Esophagus muscularis mucosa (tissue), 4 donors: ENCODE data around the gene CACNA1E. TPM values are rescaled to one million over a fixed set of nuclear protein-coding genes. Genes with fewer than 3 reads are reported as not detected.

Experiments
- DNase-seq: peaks from one replicate; pipeline ENCODE4 v3.0.0-alpha.2; 2017; ENCODE audit errors: extremely low spot score
- H3K27ac ChIP-seq, 4 donors: fragments of 200-600 bp; sonication (generic); replicated peaks in 1 of 4; 1 replicate in 3 of 4; 2 replicates in 1 of 4; pipeline ENCODE4 v1.5.1; 2016 to 2019; ENCODE audit warnings: mild to moderate bottlenecking in 1 of 4
- H3K27me3 ChIP-seq, 4 donors: fragments of 200-600 bp; sonication (generic); one replicate each; pipeline versions ENCODE4 v1.5.1 to v1.6.0; 2016 to 2019
- H3K36me3 ChIP-seq, 4 donors: fragments of 200-600 bp; sonication (generic); one replicate each; pipeline ENCODE4 v1.5.1; 2016 to 2019
- H3K4me1 ChIP-seq, 4 donors: fragments of 200-600 bp; sonication (generic); one replicate each; pipeline ENCODE4 v1.5.1; 2016 to 2019
- H3K4me3 ChIP-seq, 4 donors: fragments of 200-600 bp; sonication (generic); 1 replicate in 2 of 4; 2 replicates in 2 of 4; pipeline ENCODE4 v1.5.1; 2016 to 2019; ENCODE audit warnings: mild to moderate bottlenecking in 4 of 4, moderate library complexity in 1 of 4
- H3K9me3 ChIP-seq, 4 donors: fragments of 200-600 bp; sonication (generic); 1 replicate in 3 of 4; 2 replicates in 1 of 4; pipeline ENCODE4 v1.5.1; 2016 to 2019
- EP300 ChIP-seq: sonication (generic); formaldehyde crosslinking; IDR thresholded peaks from one replicate; pipeline ENCODE4 v1.6.1; 2017; ENCODE audit warnings: antibody characterized with exemption
- POLR2A ChIP-seq: fragments of 450-650 bp; IDR thresholded peaks from one replicate; pipeline ENCODE4 v1.6.1; 2017; ENCODE audit warnings: antibody characterized with exemption, moderate library complexity, mild to moderate bottlenecking, low read depth
- POLR2AphosphoS5 ChIP-seq, 2 donors: sonication (generic); formaldehyde crosslinking; IDR thresholded peaks; one replicate each; pipeline ENCODE4 v1.6.1; 2017; ENCODE audit warnings: antibody characterized with exemption in 2 of 2
- WGBS: methylation state at CpG from one replicate; pipeline ENCODE4 v1.1.5; 2018; 5-methylcytosine and 5-hydroxymethylcytosine counted together
- intact Hi-C: fragments of 100-400 bp; cut with DNase I; formaldehyde crosslinking; loops from one replicate; pipeline ENCODE4 v1.15.1; 2023
- total RNA-seq, 4 donors: library from RNA; depleted of rRNA; stranded (reverse); fragments of >200 nt; gene quantifications; one replicate each; pipeline versions ENCODE4 v1.1.0 to v1.2.1, GENCODE V29; 2016
- TF ChIP-seq, protein P1 (sequence below), 3 experiments: fragments of 200-600 bp in 2 of 3; fragments of 450-650 bp in 1 of 3; sonication (generic) in 2 of 3; IDR thresholded peaks; one replicate each; pipeline ENCODE4 v1.5.1; 2017 to 2019; ENCODE audit warnings: antibody characterized with exemption in 3 of 3, mild to moderate bottlenecking in 2 of 3, moderate library complexity in 1 of 3

CACNA1E gene
- total RNA-seq, 4 donors from 2014 or later, result under 0.01 to 0.66 (median 0.25) TPM

GRCh38 chr1:181640956-181641355, 157.6 kb downstream of the CACNA1E start:
- 85% methylated on average over 3 of the region's 3 CpGs for WGBS
- Histone ChIP-seq H3K27me3 (no peaks in the 10 kb centered on the region), H3K4me1 (no peaks in the 10 kb centered on the region), H3K36me3 (no peaks in the 10 kb centered on the region), H3K4me3 (no peak overlapping the region), H3K9me3 (no peaks in the 10 kb centered on the region), H3K27ac (no peak overlapping the region)
- DNase-seq, result no peak
- intact Hi-C loops, result no loop called here
- no peak for TF ChIP-seq POLR2AphosphoS5 (IDR thresholded peaks at IDR 0.05)
- TF ChIP-seq EP300, result no peak
- TF ChIP-seq, protein P1, sequence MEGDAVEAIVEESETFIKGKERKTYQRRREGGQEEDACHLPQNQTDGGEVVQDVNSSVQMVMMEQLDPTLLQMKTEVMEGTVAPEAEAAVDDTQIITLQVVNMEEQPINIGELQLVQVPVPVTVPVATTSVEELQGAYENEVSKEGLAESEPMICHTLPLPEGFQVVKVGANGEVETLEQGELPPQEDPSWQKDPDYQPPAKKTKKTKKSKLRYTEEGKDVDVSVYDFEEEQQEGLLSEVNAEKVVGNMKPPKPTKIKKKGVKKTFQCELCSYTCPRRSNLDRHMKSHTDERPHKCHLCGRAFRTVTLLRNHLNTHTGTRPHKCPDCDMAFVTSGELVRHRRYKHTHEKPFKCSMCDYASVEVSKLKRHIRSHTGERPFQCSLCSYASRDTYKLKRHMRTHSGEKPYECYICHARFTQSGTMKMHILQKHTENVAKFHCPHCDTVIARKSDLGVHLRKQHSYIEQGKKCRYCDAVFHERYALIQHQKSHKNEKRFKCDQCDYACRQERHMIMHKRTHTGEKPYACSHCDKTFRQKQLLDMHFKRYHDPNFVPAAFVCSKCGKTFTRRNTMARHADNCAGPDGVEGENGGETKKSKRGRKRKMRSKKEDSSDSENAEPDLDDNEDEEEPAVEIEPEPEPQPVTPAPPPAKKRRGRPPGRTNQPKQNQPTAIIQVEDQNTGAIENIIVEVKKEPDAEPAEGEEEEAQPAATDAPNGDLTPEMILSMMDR (IDR thresholded peaks at IDR 0.05), result no peak
- no peak for TF ChIP-seq POLR2A

- Histone ChIP-seq H3K27me3 (no peaks in the 10 kb centered on the region), H3K4me3 (no peak overlapping the region), H3K9me3 (no peaks in the 10 kb centered on the region), H3K4me1 (no peaks in the 10 kb centered on the region), H3K27ac (no peak overlapping the region), H3K36me3 (no peaks in the 10 kb centered on the region)
- 38% methylated on average over 3 of the region's 3 CpGs for WGBS
- TF ChIP-seq, protein P1 (IDR thresholded peaks at IDR 0.05), result no peak
- no peak for TF ChIP-seq POLR2A
- TF ChIP-seq EP300, result no peak
- TF ChIP-seq POLR2AphosphoS5 (IDR thresholded peaks at IDR 0.05), result no peak
- intact Hi-C loops, result no loop called here
- DNase-seq, result no peak
These were observed 160.3 kb downstream of the CACNA1E start for GRCh38 chr1:181643631-181644030.

DNA sequence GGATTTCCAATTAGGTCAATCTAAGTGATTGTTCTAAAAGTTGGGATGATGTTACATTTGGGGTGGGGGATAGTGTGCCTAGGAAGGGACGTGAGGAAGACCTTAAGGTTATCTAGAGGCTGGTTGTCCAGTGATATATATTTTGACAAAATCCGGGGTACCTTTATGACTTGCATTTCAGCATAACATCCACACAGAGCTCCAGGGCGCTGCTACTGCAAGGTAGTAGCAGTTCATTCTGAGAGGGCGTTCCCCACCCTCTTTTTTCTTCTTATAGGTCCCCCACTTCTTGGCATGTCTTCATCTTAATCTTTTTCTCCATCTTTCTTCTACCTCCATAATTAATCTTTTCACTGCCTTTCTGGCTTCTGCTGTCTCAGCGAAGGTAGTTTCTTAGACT, 161.9 kb downstream of the CACNA1E start:
- TF ChIP-seq, protein P1 (IDR thresholded peaks at IDR 0.05), result no peak
- intact Hi-C loops, result no loop called here
- WGBS, result 92% methylated on average over 5 of the region's 5 CpGs
- no peak overlapping the region for H3K4me3 ChIP-seq
- no peak overlapping the region for H3K27ac ChIP-seq
- DNase-seq, result no peak
- no peaks in the 10 kb centered on the region for H3K4me1 ChIP-seq
- H3K36me3 ChIP-seq, result no peaks in the 10 kb centered on the region
- H3K9me3 ChIP-seq, result no peaks in the 10 kb centered on the region
- no peaks in the 10 kb centered on the region for H3K27me3 ChIP-seq

DNA sequence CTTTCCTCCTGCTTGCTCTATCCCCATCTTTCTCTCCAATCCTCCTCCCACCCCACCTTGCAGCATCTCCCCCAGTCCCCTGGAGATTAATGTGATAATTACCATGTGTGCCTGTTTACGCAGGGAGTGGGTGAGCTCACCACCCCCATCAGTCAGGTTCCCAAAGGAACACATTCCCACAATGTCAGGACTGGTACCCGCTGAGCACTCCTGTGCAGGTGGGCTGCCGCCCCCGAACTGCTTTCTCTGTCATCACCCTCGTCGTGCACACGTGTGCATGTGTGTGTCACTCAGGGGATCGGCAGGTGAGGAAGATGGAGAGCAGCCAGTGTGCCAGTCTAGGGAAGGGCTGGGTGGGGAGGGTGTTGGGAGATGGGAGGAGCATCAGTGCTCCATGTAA, 163.4 kb downstream of the CACNA1E start:
- no peak for TF ChIP-seq POLR2A
- TF ChIP-seq, protein P1 (IDR thresholded peaks at IDR 0.05), result no peak
- TF ChIP-seq EP300, result no peak
- no peak for TF ChIP-seq POLR2AphosphoS5 (IDR thresholded peaks at IDR 0.05)
- intact Hi-C loops, result no loop called here
- Histone ChIP-seq H3K4me1 (no peaks in the 10 kb centered on the region), H3K4me3 (no peak overlapping the region), H3K9me3 (no peaks in the 10 kb centered on the region), H3K27me3 (no peaks in the 10 kb centered on the region), H3K36me3 (no peaks in the 10 kb centered on the region), H3K27ac (no peak overlapping the region)
- WGBS, result 89% methylated on average over 8 of the region's 8 CpGs
- DNase-seq, result no peak

DNA sequence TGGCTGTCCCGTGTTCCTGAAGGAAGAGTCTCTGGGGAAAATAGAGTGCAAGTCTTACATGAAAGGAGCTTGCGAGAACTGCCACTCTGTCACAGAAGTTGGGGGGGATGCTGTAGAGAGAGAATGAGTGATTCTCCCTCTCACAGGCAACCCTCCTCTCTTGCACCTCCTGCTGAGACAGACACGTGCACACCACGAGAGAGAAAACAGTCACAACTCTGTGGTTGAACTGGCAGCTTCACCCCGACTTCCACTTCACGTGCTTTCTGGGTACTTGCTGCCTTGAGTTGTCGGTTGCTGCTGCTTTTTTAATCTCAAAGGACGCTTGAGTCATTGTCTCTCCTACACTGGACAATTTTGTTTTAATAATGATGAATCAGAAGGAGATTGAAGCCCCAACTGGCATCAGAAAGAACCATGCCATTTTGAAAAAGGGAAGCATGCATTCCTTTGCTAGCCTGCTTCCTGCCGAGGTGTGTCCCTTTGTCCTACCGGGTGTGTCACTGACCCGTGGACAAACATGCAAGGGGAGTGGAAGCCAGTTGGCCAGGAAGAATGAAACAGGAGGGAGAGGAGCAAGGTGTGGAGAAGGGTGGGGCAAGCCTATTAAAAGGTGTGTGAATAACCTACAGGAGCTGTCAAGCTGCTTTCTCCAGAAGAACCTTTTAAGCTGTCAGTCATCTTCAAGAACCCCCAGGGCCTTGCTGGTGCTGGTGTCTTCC, 164.2 kb downstream of the CACNA1E start:
- H3K4me1 ChIP-seq, result no peaks in the 10 kb centered on the region
- H3K4me3 ChIP-seq, result no peak overlapping the region
- no peaks in the 10 kb centered on the region for H3K27me3 ChIP-seq
- WGBS, result 71% methylated on average over 11 of the region's 11 CpGs
- no peaks in the 10 kb centered on the region for H3K9me3 ChIP-seq
- H3K27ac ChIP-seq, result no peak overlapping the region
- no peaks in the 10 kb centered on the region for H3K36me3 ChIP-seq
- no peak for DNase-seq
- intact Hi-C loops, result no loop called here
- TF ChIP-seq EP300 (no peak), POLR2A (no peak), POLR2AphosphoS5 (IDR thresholded peaks at IDR 0.05) (no peak)
- TF ChIP-seq, protein P1 (IDR thresholded peaks at IDR 0.05), result no peak
